ENCODE data around the gene RRP1B.
A peak's percentile ranks its signal among the peaks of the same experiment; 100 is the strongest.

RRP1B gene

GRCh38 chr21:43721206-43721605 is 61.8 kb downstream of the RRP1B start:
- peaks cover 71% of the 10 kb centered on the region for H3K79me2 ChIP-seq (ENCODE audit: low read length)
- no peak overlapping the region for H2AFZ ChIP-seq (ENCODE audit: low read length)
- peak overlapping the region; percentile 94; the same call in 1 of the 2 replicates for H3K4me3 ChIP-seq (ENCODE audit: low read length)
- peak overlapping the region; percentile 96; the same call in 1 of the 2 replicates for H3K9ac ChIP-seq (ENCODE audit: low read length)
- H3K4me2 ChIP-seq (ENCODE audit: low read depth, low read length), result peak overlapping the region; percentile 87
- peaks cover 36% of the 10 kb centered on the region for H3K4me1 ChIP-seq (ENCODE audit: low read length)
- no peaks in the 10 kb centered on the region for H3K27me3 ChIP-seq (replicated peaks; ENCODE audit: insufficient read depth, low read length)
- TF ChIP-seq EZH2phosphoT487 (IDR thresholded peaks at IDR 0.05; ENCODE audit: low read length), result no peak
- no peak for TF ChIP-seq EZH2 (optimal IDR thresholded peaks at IDR 0.05; ENCODE audit: low read depth, low read length)
- TF ChIP-seq CTCF (IDR thresholded peaks at IDR 0.05; ENCODE audit: low read length), result no peak
- H3K9me2 ChIP-seq (replicated peaks; ENCODE audit: insufficient read depth, low read length), result no peaks in the 10 kb centered on the region
- H3K9me3 ChIP-seq (replicated peaks; ENCODE audit: insufficient read depth, low read length), result no peaks in the 10 kb centered on the region
- no peak for DNase-seq
- H3K27ac ChIP-seq (ENCODE audit: low read length), result no peak overlapping the region
- peaks cover 10% of the 10 kb centered on the region; the same call in 1 of the 2 replicates for H3K36me3 ChIP-seq (replicated peaks; ENCODE audit: insufficient read depth, low read length)
- peaks cover 46% of the 10 kb centered on the region for H4K20me1 ChIP-seq (ENCODE audit: insufficient read depth, low read length)
- H3F3A ChIP-seq (ENCODE audit: insufficient read depth, low read length), result peaks cover 24% of the 10 kb centered on the region

GRCh38 chr21:43721939-43722338 is 62.6 kb downstream of the RRP1B start:
- Histone ChIP-seq H4K20me1 (ENCODE audit: insufficient read depth, low read length) (peaks cover 49% of the 10 kb centered on the region), H3K4me2 (ENCODE audit: low read depth, low read length) (no peak overlapping the region), H3K4me1 (ENCODE audit: low read length) (peaks cover 30% of the 10 kb centered on the region), H3K9me3 (replicated peaks; ENCODE audit: insufficient read depth, low read length) (no peaks in the 10 kb centered on the region), H3K27me3 (replicated peaks; ENCODE audit: insufficient read depth, low read length) (no peaks in the 10 kb centered on the region), H3K4me3 (ENCODE audit: low read length) (no peak overlapping the region), H3K9me2 (replicated peaks; ENCODE audit: insufficient read depth, low read length) (no peaks in the 10 kb centered on the region), H3K27ac (ENCODE audit: low read length) (no peak overlapping the region), H3K36me3 (replicated peaks; ENCODE audit: insufficient read depth, low read length) (peaks cover 10% of the 10 kb centered on the region; the same call in 1 of the 2 replicates), H2AFZ (ENCODE audit: low read length) (no peak overlapping the region), H3F3A (ENCODE audit: insufficient read depth, low read length) (peaks cover 17% of the 10 kb centered on the region), H3K79me2 (ENCODE audit: low read length) (peaks cover 79% of the 10 kb centered on the region), H3K9ac (ENCODE audit: low read length) (no peak overlapping the region)
- TF ChIP-seq EZH2phosphoT487 (IDR thresholded peaks at IDR 0.05; ENCODE audit: low read length), result no peak
- TF ChIP-seq CTCF (IDR thresholded peaks at IDR 0.05; ENCODE audit: low read length), result no peak
- no peak for TF ChIP-seq EZH2 (optimal IDR thresholded peaks at IDR 0.05; ENCODE audit: low read depth, low read length)
- no peak for DNase-seq

- Histone ChIP-seq H3K27me3 (replicated peaks; ENCODE audit: insufficient read depth, low read length) (no peaks in the 10 kb centered on the region), H3K9me3 (replicated peaks; ENCODE audit: insufficient read depth, low read length) (no peaks in the 10 kb centered on the region), H3K27ac (ENCODE audit: low read length) (no peak overlapping the region), H3K9me2 (replicated peaks; ENCODE audit: insufficient read depth, low read length) (no peaks in the 10 kb centered on the region), H3K4me3 (ENCODE audit: low read length) (no peak overlapping the region), H3K9ac (ENCODE audit: low read length) (no peak overlapping the region), H3K4me1 (ENCODE audit: low read length) (peaks cover 16% of the 10 kb centered on the region), H2AFZ (ENCODE audit: low read length) (no peak overlapping the region), H3K4me2 (ENCODE audit: low read depth, low read length) (no peak overlapping the region), H3F3A (ENCODE audit: insufficient read depth, low read length) (peaks cover under 1% of the 10 kb centered on the region), H3K36me3 (replicated peaks; ENCODE audit: insufficient read depth, low read length) (peaks cover 10% of the 10 kb centered on the region; the same call in 1 of the 2 replicates), H4K20me1 (ENCODE audit: insufficient read depth, low read length) (peaks cover 66% of the 10 kb centered on the region), H3K79me2 (ENCODE audit: low read length) (peaks cover 96% of the 10 kb centered on the region)
- TF ChIP-seq EZH2 (optimal IDR thresholded peaks at IDR 0.05; ENCODE audit: low read depth, low read length) (no peak), CTCF (IDR thresholded peaks at IDR 0.05; ENCODE audit: low read length) (no peak), EZH2phosphoT487 (IDR thresholded peaks at IDR 0.05; ENCODE audit: low read length) (no peak)
- DNase-seq, result no peak
These were observed 64.3 kb downstream of the RRP1B start for GRCh38 chr21:43723648-43724047.
